OCI-LY3 (cell line): Measurements from ENCODE around the gene MFRP.

ENCODE experiments used
- EZH2phosphoT487 ChIP-seq: fragments of 200-600 bp; shearing (Covaris generic); IDR thresholded peaks from 2 replicates; pipeline ENCODE4 v1.6.1; 2018; ENCODE audit warnings: antibody characterized with exemption, mixed run types, low read depth
- TF ChIP-seq, protein P1 (sequence below): fragments of 200-600, 300-600 bp; sonication (generic); IDR thresholded peaks from 2 replicates; pipeline ENCODE4 v1.5.1; 2014; ENCODE audit warnings: antibody characterized with exemption, low read length, low read depth

- TF ChIP-seq, protein P1, sequence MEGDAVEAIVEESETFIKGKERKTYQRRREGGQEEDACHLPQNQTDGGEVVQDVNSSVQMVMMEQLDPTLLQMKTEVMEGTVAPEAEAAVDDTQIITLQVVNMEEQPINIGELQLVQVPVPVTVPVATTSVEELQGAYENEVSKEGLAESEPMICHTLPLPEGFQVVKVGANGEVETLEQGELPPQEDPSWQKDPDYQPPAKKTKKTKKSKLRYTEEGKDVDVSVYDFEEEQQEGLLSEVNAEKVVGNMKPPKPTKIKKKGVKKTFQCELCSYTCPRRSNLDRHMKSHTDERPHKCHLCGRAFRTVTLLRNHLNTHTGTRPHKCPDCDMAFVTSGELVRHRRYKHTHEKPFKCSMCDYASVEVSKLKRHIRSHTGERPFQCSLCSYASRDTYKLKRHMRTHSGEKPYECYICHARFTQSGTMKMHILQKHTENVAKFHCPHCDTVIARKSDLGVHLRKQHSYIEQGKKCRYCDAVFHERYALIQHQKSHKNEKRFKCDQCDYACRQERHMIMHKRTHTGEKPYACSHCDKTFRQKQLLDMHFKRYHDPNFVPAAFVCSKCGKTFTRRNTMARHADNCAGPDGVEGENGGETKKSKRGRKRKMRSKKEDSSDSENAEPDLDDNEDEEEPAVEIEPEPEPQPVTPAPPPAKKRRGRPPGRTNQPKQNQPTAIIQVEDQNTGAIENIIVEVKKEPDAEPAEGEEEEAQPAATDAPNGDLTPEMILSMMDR, result no peak
- no peak for TF ChIP-seq EZH2phosphoT487
Measured at GRCh38 chr11:119371067-119371601, 24.6 kb upstream of the MFRP start.
